Effector CD4-positive, alpha-beta T cell (primary cell): ENCODE measurements around the gene GNG7.
"Not testable (repeated sequence)": the region's sequence is repeated elsewhere in the genome, so short reads cannot be mapped to it uniquely, and the experiment has no call there.

Source experiments
- DNase-seq: peaks from one replicate; pipeline ENCODE4 v3.0.0-alpha.2; 2020

The GNG7 gene

DNA sequence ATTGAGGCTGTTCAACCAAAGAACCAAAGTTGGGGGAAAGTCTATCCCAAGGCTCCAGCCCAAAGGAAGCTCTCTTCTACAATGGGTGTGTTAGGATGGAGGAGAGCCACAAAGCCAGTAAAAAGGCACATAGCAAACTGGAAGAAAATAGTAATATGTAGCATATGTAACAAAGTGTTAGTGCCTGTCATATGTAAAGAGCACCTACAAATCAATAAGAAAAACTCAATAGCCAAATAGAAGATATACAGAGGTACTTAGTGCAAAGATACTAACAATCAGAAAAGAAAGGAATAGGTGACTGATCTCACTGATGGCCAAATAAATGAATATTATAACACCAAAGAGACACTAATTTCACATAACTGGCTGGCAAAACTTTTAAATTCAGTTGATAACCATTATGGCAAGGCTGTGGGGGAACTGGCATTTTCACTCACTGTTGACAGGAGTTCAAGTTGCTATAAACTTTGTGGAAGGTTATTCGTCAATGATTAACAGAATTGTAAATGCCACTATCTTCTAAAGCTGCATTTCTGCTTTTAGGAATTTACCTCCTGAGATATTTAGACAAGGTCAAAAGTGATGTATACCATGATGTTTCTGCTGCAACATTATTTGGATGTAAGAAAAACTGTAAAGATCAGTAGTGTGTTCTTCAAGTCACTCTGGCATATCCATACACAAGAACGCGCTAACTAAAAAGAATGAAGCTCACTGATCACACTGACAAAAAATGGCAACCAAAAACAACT, 110.8 kb downstream of the GNG7 start:
- DNase-seq = no peak

DNA sequence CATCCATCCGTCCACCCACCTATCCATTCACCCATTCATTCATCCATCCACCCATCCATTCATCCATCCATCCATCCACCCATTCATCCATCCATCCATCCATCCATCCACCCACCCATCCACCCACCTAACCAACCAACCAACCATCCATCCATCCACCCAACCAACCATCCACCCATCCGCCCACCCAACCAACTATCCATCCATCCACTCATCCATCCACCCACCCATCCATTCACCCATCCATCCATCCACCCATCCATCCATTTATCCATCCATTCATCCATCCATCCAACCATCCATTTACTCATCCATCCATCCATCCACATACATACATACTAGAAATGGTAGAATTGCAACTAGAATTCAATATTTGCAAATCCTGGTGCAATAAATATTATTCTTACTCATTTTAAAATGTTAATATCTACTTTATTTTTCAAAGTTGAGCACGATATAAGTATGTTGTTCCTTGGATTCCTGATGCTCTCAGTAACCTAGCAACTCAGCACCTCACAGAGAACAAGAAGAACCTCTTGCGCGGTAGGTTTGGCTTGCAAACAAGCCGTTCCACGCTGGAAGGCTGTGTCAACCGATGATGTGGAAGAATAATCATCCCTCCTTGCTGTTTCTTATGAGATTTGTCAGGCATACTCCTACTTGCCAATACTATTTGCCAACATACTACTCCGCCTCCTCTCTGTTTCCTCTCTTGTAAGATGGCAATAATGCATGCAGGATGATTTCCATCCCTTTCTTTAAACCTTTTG, 111.7 kb downstream of the GNG7 start:
- no peak for DNase-seq

DNA sequence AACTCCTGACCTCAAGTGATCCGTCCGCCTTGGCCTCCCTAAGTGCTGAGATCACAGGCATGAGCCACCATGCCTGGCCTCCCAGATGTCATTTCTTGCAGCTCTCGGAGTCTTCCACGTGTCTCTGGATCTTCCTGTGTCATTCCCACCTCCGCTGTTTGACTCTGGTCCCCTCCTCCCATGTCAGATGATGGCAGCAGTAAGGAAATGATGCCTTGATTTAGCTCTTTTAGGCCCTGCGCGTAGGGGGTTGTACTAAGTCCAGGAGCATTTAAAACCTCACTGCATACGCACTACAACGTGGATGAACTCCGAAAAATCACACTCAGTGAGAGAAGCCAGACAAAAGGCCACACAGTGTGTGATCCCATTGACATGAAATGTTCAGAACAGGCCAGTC, 113.1 kb downstream of the GNG7 start:
- no peak for DNase-seq

DNA sequence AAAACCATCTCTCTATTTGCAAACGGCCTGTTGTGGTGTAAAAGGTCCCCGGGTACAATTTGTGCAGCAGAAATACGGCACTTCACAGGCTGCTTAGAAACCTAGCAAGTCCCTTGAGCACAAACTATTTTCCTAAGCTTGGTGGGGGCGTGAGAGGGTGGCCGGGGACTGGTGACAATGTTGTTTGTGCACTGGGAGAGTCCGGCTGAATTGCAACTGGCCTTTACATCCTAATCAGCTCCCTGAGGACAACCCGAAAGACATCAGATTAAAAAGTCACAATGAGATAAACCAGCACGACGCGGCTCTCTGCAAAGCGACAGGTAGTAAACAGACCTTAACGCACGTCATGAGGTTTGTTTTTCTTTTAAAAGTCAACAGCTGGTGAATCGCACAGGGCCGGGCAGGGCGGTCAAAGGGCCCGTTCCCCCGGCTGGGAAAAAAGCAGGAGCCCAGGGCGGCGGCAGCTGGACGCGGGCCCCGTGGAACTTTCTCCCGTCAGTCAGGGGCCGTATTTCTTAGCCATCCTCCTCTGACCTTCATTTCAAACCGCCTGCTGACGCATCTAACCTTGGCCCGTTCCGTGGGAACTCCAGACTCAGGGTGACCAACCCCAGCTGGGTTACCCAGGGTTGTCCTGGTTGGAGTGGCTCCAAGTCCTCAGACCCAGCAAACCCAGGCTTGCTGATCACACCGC, 114.3 kb downstream of the GNG7 start:
- DNase-seq = no peak

DNA sequence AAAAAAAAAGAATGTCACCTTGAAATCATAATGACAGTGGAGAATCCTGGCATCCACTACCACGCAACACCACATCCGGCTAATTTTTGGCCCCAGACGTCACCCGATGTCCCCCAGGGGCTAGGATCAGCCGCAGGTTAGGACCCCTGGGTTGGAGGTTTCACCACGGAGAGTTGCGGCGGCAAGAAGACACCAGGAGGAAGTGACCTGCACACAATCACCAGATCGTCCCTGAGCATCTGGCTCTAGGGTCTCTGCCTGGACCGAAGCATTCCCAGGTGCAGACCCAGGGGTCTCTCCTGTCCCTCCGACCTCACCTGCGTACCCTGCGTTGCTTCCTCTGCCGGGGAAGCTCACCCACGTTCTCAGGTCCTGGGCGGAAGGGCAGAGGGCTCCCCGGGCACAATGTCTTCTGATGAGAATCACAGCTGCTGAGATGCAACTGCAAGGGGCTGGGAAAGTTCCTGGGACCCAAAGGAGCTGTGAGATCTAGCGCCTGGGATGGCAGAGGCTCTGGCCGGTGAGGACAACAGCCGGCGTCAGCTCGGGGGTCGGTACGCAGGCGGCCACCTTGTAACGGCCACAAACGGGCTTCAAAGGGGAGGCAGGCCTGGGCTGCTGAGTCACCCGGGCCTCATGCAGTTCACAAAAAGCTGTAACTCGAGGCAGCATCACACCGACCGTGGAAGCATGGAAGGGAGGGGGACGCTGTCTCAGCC, 115.3 kb downstream of the GNG7 start:
- DNase-seq = no peak

DNA sequence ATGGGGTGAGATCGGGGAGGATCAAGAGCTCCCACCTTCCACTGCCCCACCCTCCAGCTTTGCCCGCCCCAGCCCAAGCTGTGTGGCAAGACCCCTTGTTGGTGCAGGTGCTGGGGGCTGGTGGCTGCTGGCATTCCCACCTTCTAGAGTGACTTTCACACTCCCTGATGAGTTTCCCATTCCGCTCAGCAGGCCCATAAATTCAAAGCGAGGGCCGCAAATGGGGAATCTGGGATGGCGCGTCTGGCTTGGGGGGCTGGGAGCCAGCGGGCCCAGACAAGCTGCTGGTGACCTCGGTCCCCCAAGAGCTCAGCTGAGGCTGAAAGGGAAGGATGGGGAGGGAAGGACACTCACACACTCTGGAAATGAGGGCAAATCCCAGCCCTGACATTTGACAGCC, 116.3 kb downstream of the GNG7 start:
- no peak for DNase-seq

DNA sequence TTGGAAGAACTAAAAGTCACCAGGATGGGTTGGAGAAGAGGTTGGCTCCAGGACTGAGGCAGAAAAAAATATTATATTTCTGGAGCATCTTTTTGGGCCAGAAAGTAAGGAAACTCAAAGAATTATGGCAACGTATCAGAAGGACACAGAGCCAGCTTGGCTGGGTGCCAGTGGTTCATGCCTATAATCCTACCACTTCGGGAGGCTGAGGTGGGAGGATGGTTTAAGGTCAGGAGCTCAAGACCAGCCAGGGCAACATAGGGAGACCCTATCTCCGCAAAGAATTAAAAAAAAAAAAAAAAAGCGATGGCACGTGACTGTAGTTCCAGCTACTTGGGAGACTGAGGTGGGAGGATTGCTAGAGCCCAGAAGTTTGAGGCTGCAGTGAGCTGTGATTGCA, 118.5 kb downstream of the GNG7 start:
- no peak for DNase-seq

DNA sequence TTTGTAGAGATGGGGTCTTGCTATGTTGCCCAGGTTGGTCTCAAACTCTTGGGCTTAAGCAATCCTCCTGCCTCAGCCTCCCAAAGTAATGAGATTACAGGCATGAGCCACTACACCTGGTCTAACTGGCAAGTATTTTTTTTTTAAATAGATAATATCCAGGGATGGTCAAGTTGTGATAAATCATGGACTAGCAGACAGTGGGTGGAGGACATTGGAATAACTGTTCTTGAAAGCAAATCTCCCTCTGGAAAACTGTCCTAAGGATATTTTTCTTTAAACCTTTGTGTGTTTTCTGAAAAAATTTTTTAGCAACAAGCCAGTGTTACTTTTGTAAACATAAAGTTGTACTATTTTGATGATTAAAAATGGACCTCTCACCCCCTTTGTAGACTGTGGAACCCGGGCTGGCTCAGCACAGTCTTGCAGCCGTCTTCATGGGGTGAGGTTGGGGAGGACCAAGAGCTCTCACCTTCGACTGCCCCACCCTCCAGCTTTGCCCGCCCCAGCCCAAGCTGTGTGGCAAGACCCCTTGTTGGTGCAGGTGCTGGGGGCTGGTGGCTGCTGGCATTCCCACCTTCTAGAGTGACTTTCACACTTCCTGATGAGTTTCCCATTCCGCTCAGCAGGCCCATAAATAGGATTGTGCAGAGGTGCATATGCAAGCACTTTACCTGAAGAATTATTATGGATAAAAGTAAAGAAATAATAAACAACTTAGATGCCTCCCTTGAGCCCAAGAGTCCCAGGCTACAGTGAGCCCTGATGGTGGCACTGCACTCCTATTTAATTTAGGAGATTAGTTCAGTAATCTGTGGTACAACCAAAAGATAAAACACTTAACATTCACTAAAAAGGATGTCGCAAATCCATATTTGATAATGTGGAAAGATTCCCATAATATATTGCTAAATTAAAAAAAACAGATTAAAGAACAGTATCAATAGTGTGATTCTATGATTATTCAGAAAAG, 119.2 kb downstream of the GNG7 start:
- DNase-seq = no peak

DNA sequence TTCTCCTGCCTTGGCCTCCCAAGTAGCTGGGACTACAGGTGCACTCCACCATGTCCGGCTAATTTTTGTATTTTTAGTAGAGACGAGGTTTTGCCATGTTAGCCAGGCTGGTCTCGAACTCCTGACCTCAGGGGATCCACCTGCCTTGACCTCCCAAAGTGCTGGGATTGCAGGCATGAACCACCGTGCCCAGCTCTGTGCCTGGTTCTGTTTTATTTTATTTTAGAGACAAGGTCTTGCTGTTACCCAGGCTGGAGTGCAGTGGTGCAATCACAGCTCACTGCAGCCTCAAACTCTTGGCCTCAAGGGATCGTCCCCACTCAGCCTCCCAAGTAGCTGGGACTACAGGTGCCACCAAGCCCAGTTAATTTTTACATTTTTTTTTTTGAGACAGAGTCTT, 122.1 kb downstream of the GNG7 start:
- not testable (repeated sequence) for DNase-seq

DNA sequence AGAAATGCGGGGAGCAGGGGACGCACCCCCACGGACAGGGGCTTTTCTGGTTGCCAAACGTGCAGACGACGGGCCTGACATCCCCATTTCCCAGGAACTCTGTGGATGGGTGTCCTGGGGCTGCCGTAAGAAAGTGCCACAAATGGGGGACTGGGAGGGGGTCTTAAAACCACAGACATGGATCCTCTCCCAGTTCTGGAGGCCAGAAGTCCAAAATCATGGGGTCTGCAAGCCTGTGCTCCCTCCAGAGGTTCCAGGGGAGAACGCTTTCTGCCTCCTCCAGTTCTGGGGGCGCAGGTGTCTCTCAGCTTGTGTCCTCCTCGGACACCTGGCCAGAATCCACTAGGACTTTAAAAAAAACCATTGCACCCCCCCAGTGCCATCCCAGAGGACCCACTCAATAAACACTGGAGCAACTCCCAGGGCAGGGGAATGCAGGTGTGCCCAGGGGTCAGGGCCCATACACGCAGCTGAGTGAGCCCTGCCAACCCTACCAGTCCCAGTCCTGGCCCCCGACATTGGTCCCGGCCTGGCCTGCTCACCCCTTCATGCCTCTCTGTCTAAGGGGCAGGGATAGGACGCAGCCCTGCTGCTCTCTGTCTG, 122.7 kb downstream of the GNG7 start:
- no peak for DNase-seq

DNA sequence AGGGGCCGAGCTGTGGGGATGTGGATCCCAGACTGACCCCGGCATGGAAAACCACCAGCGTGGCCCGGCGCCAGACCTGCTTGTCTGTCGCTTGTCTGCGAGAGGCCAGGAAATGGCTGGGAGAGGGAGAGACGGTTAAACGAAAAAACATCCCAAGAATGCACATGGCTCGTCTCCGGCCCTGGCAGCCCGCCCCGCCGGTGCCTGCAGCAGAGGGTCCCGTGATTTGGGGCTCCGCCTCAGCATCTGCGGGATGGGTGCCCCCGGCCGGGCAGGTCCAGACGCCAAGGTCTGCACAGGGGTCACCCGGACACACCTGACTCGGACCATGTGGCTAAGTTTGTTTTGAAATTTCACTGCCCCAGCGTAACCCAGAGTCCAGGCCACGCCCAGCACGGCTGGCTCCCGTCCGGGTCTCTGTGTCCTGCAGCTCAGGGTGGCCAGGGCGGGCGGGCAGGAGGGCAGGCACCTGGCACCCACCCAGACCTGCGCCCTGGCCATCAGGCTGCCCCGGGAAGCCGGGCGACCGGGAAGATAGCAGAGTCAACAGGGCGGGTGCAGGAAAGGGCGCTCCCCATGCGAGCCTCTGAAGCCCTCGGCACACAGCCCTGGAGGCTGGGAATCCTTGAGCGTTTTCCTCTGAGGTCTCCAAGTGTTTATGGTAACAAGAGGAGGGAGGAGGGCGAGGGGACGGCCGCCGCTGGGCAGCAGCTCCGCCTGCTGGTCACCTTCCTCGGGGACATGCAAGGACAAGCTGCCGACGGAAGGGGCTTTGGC, 123.4 kb downstream of the GNG7 start:
- DNase-seq = peak; percentile 39

DNA sequence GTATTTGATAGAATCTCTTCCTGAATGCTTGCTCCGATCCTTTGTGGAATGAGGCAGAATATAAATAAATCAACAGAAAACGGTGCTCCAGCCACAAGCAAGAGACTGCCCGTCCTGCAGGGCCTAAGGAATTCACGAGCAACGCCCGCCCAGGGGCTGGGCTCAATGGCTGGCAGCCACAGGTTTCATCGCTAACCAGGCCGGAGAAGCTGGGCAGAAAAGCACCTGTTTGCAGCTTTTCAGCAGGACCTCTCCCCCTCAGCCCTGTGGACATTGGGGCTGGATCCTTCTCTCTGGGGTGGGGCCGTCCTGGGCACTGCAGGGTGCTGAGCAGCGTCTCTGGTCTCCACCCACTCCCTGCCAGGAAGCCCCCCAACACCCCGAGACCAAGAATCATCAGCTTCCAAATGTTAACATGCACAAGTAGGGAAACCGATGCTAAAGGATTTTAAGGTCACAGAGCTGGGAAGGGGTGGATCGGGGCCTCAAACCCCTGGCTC, 124.1 kb downstream of the GNG7 start:
- no peak for DNase-seq

DNA sequence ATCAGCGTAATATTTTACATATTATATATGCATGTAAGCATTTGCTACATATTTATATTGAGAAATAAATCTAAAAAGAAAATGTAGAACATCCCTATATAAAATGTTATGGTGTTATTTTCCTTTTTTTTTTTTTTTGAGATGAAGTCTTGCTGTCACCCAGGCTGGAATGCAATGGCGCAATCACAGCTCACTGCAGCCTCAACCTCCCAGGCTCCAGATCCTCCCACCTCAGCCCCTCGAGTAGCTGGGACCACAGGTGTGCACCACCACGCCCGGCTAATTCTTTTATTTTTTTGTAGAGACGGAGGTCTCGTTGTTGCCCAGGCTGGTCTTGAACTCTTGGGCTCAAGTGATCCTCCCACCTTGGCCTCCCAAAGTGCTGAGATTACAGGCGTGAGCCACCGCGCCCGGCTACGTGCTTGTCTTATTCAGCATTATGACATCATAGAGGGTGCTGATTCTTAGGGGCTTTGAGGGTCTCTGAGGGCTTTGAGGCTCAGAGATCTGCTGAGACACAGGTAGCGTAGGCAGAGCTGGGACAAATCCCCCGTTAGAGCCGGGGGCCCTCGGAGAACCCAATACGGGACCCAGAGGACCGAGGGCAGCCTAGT, 124.7 kb downstream of the GNG7 start:
- DNase-seq = no peak

DNA sequence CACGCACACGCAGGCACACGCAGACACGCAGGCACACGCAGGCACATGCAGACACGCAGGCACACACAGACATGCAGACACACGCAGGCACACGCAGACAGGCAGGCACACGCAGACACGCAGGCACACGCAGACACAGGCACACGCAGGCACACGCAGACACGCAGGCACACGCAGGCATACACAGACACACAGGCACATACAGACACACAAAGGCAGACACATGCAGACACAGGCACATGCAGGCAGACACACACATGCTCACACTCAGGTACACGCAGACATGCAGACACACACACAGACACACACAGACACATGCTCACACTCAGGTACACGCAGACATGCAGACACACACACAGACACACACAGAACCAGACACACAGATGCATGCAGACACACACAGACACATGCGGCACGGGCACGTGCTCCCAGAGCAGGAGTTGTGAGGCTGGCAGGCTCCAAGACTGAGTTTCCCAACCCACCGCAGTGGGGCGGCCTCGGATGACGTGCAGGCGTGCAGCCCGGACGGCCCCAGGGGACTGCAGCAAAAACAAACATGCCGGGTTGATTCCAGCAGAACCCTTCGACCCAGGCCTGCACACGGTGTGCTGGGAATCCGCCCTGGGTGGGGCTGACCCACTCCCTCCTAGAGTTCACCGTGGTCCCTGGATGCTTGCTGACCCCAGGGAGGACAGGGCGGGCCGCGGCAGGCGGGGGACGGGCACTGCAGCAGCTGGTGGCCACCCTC, 126.6 kb downstream of the GNG7 start:
- no peak for DNase-seq

DNA sequence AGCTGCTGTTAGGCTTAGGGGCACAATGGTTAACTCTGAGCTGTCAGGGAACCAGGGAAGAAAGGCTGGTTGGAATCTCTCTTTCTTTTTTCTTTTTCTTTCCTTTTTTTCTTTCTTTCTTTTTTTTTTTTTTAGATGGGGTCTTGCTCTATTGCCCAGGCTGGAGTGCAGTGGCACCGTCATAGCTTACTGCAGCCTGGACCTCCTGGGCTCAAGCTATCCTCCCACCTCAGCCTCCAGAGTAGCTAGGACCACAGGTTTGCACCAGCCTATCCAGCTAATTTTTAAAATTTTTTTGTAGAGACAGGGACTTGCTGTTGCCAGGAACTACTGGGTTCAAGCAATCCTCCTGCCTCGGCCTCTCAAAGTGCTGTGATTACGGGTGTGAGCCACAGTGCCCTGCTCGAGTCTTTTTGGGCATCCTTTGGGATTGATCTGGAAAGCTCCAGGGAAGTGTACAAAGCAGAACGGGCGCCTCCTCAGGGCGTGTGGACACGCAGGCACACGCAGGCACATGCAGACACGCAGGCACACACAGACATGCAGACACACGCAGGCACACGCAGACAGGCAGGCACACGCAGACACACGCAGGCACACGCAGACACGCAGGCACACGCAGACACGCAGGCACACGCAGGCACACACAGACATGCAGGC, 127.4 kb downstream of the GNG7 start:
- DNase-seq = no peak

DNA sequence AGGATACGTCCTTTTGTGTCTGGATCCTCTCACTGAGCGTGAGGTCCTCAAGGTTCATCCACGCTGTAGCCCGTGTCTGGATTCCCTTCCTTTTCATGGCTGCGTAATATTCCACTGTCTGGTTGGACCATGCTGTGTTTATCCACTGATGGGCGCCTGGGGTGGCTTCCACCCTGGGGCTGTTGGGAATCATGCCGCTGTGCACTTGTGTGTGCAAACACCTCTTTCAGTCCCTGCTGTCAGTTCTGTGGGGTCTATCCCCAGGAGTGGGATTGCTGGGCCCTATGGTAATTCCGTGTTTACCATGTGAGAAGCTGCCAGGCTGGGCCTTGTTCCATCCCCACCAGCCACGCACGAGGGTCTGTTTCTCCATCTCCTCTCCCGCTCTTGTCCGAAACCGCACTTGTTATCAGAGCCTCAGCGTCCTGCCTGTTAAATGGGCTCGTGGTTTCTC, 128.0 kb downstream of the GNG7 start:
- no peak for DNase-seq

DNA sequence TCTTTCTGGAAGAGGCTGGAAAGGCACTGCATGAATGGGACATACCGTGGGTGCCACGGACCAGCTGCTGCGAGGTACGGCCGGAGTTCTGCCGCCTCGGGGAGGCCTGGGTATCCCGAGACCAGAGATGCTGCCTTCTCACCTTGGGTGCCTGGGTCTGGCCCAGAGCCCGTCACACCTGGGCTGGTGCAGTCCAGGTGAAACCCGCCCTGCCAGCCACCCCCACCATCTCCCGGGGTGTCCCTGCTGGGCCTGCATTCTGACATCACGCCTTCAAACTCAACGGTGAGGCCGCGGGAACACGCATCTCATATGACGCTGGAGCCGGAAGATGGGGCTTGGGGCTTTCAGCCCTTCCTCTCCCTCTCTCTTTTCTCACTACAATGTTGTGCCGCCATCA, 128.6 kb downstream of the GNG7 start:
- DNase-seq = no peak

DNA sequence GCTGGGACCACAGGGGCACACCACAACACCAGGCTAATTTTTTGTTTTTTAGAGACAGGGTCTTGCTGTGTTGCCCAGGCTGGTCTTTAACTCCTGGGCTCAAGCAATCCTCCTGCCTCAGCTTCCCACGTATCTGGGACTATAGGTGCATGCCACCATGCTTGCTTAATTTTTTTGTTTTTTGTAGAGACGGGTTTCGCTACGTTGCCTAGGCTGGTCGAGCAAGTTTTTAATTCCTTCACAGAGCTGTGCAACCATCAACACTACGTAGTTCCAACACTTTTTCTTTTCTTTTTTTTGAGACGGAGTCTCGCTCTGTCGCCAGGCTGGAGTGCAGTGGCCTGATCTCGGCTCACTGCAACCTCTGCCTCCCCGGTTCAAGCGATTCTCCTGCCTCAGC, 130.3 kb downstream of the GNG7 start:
- not testable (repeated sequence) for DNase-seq
